Caco-2 (cell line): Measurements from ENCODE around the gene EMX1. TPM values are rescaled to one million over a fixed set of nuclear protein-coding genes. Genes with fewer than 3 reads are reported as not detected.
"Not testable (repeated sequence)": the region's sequence is repeated elsewhere in the genome, so short reads cannot be mapped to it uniquely, and the experiment has no call there.

Experiments
- BruUV-seq: library from RNA; stranded (reverse); fragments of 400-500 nt; replicated peaks from 2 replicates; lab custom pipeline; 2021; lab: Mats Ljungman, UMichigan
- CTCF ChIA-PET: fragments of 300-600 bp; sonication (Branson Sonifier 250); formaldehyde crosslinking; loops from one replicate; lab custom pipeline; 2022; ENCODE audit warnings: antibody characterized with exemption; lab: Charles Lee
- POLR2A ChIA-PET: fragments of 300-600 bp; sonication (Branson Sonifier 250); formaldehyde crosslinking; loops from one replicate; lab custom pipeline; 2022; ENCODE audit warnings: antibody characterized with exemption; lab: Charles Lee
- DNase-seq, 2 experiments: peaks; one replicate each; pipeline versions ENCODE4 v3.0.0 to v3.0.0-alpha.2; 2020 to 2022
- H3K27me3 ChIP-seq: replicated peaks from 2 replicates; pipeline ENCODE4 v1.6.0; 2011; ENCODE audit warnings: low read length; ENCODE audit not compliant: control insufficient read depth, insufficient read depth
- H3K36me3 ChIP-seq: 2 replicates; pipeline ENCODE4 v1.5.1; 2011; ENCODE audit warnings: low read length; ENCODE audit not compliant: control insufficient read depth, insufficient read depth
- H3K4me1 ChIP-seq: fragments of 250-450 bp; sonication (Bioruptor Pico); 2 replicates; pipeline ENCODE4 v1.5.1; 2020; ENCODE audit warnings: mild to moderate bottlenecking
- H3K4me3 ChIP-seq: 2 replicates; pipeline ENCODE4 v1.5.1; 2011; ENCODE audit warnings: low read depth, mild to moderate bottlenecking, control low read depth, low read length
- H3K9me3 ChIP-seq: fragments of 250-450 bp; sonication (Bioruptor Pico); 2 replicates; pipeline ENCODE4 v1.5.1; 2020; ENCODE audit warnings: mild to moderate bottlenecking, moderate library complexity
- H3K27ac Mint-ChIP-seq: one replicate; pipeline ENCODE4 v1.8.0; 2022; ENCODE audit warnings: mixed read lengths; ENCODE audit not compliant: unreplicated experiment
- H3K27me3 Mint-ChIP-seq: one replicate; pipeline ENCODE4 v1.8.0; 2022; ENCODE audit warnings: mixed read lengths; ENCODE audit not compliant: insufficient read depth, unreplicated experiment
- H3K36me3 Mint-ChIP-seq: one replicate; pipeline ENCODE4 v1.8.0; 2022; ENCODE audit warnings: mild to moderate bottlenecking, mixed read lengths; ENCODE audit not compliant: insufficient read depth, unreplicated experiment
- H3K4me1 Mint-ChIP-seq: one replicate; pipeline ENCODE4 v1.8.0; 2022; ENCODE audit warnings: low read depth, mixed read lengths; ENCODE audit not compliant: unreplicated experiment
- H3K4me3 Mint-ChIP-seq: one replicate; pipeline ENCODE4 v1.8.0; 2022; ENCODE audit warnings: mild to moderate bottlenecking, moderate library complexity, mixed read lengths; ENCODE audit not compliant: unreplicated experiment
- H3K9me3 Mint-ChIP-seq: one replicate; pipeline ENCODE4 v1.8.0; 2022; ENCODE audit warnings: mixed read lengths; ENCODE audit not compliant: unreplicated experiment
- intact Hi-C: fragments of 100-400 bp; cut with micrococcal nuclease; formaldehyde crosslinking; loops from one replicate; pipeline ENCODE4 v1.10.0; 2022; ENCODE audit not compliant: unreplicated experiment
- total RNA-seq: library from RNA; stranded (reverse); gene quantifications from 2 replicates; pipeline ENCODE4 v1.2.3, GENCODE V29; 2022
- TF ChIP-seq, protein P1 (sequence below), 2 experiments: fragments of 200-600 bp in 1 of 2; IDR thresholded peaks; 1 replicate in 1 of 2; 2 replicates in 1 of 2; pipeline versions ENCODE4 v1.5.1 to v1.8.0; 2011 to 2022; ENCODE audit warnings: antibody characterized with exemption in 1 of 2, control low read depth in 1 of 2, inconsistent platforms in 1 of 2, low read depth in 1 of 2, low read length in 1 of 2, mild to moderate bottlenecking in 1 of 2, moderate library complexity in 1 of 2; ENCODE audit not compliant: insufficient read depth in 1 of 2, severe bottlenecking in 1 of 2, unreplicated experiment in 1 of 2

The EMX1 gene
- total RNA-seq, 1 experiment from 2014 or later, result 3.6 TPM

DNA sequence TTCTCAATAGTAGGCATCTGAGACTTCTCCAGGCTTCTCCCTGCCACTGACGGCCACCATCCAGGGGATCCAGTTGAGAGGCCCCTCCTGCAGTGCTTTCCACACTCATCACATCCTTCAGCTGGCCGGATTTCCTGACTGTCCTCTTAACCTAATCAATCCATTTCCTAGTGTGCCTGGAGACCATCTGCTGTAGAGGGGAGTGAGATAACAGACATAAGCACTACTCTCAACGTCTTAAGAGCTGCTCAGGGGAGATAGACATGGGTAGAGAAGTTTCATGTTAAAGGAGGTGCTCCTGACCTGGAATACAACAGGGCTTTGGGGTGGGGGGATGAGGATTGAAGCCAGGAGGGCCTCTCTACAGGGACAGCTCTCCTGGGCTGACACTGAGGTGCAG is 15.9 kb upstream of the EMX1 start:
- Histone ChIP-seq H3K36me3 (no peaks in the 10 kb centered on the region), H3K27me3 (no peaks in the 10 kb centered on the region), H3K4me3 (no peak overlapping the region), H3K9me3 (no peaks in the 10 kb centered on the region; the same call in 1 of the 2 replicates), H3K4me1 (no peaks in the 10 kb centered on the region)
- Mint-ChIP-seq H3K27ac (no peak overlapping the region), H3K4me1 (no peaks in the 10 kb centered on the region), H3K36me3 (no peaks in the 10 kb centered on the region), H3K9me3 (peaks cover 7% of the 10 kb centered on the region), H3K27me3 (peaks cover 33% of the 10 kb centered on the region), H3K4me3 (no peak overlapping the region)
- ChIA-PET CTCF (interaction anchor here (0.5 kb wide), 1 partner anchor 607 kb away, joined by 3 read pairs; no protein-coding TSS in a partner anchor), POLR2A (no interaction called here)
- intact Hi-C loops, result no loop called here
- TF ChIP-seq, protein P1, sequence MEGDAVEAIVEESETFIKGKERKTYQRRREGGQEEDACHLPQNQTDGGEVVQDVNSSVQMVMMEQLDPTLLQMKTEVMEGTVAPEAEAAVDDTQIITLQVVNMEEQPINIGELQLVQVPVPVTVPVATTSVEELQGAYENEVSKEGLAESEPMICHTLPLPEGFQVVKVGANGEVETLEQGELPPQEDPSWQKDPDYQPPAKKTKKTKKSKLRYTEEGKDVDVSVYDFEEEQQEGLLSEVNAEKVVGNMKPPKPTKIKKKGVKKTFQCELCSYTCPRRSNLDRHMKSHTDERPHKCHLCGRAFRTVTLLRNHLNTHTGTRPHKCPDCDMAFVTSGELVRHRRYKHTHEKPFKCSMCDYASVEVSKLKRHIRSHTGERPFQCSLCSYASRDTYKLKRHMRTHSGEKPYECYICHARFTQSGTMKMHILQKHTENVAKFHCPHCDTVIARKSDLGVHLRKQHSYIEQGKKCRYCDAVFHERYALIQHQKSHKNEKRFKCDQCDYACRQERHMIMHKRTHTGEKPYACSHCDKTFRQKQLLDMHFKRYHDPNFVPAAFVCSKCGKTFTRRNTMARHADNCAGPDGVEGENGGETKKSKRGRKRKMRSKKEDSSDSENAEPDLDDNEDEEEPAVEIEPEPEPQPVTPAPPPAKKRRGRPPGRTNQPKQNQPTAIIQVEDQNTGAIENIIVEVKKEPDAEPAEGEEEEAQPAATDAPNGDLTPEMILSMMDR (IDR thresholded peaks at IDR 0.05; ENCODE audit: insufficient read depth in 1 of 2, low read depth in 1 of 2, low read length in 1 of 2, severe bottlenecking in 1 of 2, unreplicated experiment in 1 of 2), result no peak
- no TSS peak for BruUV-seq
- no peak for DNase-seq

DNA sequence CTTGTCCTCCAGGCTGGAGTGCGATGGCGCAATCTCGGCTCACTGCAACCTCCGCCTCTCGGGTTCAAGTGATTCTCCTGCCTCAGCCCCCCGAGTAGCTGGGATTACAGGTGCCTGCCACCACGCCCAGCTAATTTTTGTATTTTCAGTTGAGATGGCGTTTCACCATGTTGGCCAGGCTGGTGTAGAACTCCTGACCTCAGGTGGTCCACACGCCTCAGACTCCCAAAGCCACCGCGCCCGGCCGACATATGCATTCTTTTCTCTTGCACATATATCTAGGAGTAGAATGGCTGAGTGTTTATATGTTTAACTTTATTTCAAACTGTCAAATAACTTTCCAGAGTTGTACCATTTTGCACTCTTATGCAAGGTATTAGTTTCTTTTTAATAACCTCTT is 9.9 kb upstream of the EMX1 start:
- H3K4me1 Mint-ChIP-seq, intact Hi-C loops, H3K4me3 ChIP-seq, H3K9me3 Mint-ChIP-seq, H3K4me1 ChIP-seq, H3K9me3 ChIP-seq, POLR2A ChIA-PET, H3K4me3 Mint-ChIP-seq, H3K36me3 Mint-ChIP-seq, H3K27me3 ChIP-seq, H3K27ac Mint-ChIP-seq, H3K36me3 ChIP-seq, DNase-seq, BruUV-seq: not testable (repeated sequence)
- CTCF ChIA-PET, result interaction anchor here (0.7 kb wide), 1 partner anchor 155 kb away, joined by 3 read pairs; no protein-coding TSS in a partner anchor
- peaks cover 36% of the 10 kb centered on the region for H3K27me3 Mint-ChIP-seq

DNA sequence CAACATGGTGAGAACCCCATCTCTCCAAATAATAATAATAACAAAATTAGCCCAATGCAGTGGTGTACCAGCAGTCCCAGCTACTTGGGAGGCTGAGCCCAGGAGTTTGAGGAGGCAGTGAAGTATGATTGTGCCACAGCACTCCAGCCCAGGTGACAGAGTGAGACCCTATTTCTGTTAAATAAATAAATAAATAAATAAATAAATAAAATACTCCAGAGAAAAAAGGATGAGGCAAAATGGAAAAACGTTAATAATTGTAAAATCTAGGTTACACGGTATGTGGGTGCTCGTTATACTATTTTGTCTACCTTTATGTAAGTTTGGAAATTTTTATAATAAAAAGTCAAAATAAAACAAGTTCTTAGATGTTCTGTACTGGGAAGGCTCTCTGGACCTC is 8.6 kb upstream of the EMX1 start:
- TF ChIP-seq, protein P1 (IDR thresholded peaks at IDR 0.05; ENCODE audit: insufficient read depth in 1 of 2, low read depth in 1 of 2, low read length in 1 of 2, severe bottlenecking in 1 of 2, unreplicated experiment in 1 of 2), result no peak
- Mint-ChIP-seq H3K27ac (no peak overlapping the region), H3K36me3 (no peaks in the 10 kb centered on the region), H3K9me3 (peaks cover 10% of the 10 kb centered on the region), H3K4me1 (no peaks in the 10 kb centered on the region), H3K27me3 (peaks cover 36% of the 10 kb centered on the region), H3K4me3 (no peak overlapping the region)
- intact Hi-C loops, result no loop called here
- Histone ChIP-seq H3K4me1 (no peaks in the 10 kb centered on the region), H3K27me3 (no peaks in the 10 kb centered on the region; the same call in 1 of the 2 replicates), H3K9me3 (no peaks in the 10 kb centered on the region; the same call in 1 of the 2 replicates), H3K4me3 (no peak overlapping the region), H3K36me3 (no peaks in the 10 kb centered on the region)
- no peak for DNase-seq
- BruUV-seq, result no TSS peak
- ChIA-PET POLR2A (no interaction called here), CTCF (no interaction called here)
